ENCODE data around the gene SLC9A4.
A peak's percentile ranks its signal among the peaks of the same experiment; 100 is the strongest.

SLC9A4 gene

DNA sequence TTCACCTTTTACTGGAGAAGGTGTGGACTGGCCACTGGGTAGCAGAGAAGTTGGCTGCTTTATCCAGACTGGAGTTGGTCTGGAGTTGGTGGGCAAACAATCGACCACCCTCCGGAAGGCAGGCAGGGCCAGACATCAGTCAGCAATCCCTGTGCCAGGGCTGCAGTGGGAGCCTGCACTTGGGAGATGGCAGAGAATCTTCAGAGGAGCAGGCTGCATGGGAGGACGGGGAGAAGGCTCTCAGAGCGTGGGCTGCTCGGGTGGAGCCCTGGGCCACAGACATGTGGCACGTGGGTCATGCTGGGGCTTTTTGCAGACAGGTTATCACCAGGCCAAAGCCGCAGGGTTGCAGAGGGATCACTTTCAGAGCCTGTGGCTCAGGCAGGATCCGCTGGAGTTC, 29.6 kb downstream of the SLC9A4 start:
- Mint-ChIP-seq H3K4me3 (no peak overlapping the region), H3K27me3 (peaks cover 14% of the 10 kb centered on the region), H3K36me3 (ENCODE audit: low read depth) (no peaks in the 10 kb centered on the region), H3K9me3 (no peaks in the 10 kb centered on the region), H3K27ac (no peak overlapping the region), H3K4me1 (peaks cover 5% of the 10 kb centered on the region)
- no peak for DNase-seq
- ATAC-seq, result no peak

DNA sequence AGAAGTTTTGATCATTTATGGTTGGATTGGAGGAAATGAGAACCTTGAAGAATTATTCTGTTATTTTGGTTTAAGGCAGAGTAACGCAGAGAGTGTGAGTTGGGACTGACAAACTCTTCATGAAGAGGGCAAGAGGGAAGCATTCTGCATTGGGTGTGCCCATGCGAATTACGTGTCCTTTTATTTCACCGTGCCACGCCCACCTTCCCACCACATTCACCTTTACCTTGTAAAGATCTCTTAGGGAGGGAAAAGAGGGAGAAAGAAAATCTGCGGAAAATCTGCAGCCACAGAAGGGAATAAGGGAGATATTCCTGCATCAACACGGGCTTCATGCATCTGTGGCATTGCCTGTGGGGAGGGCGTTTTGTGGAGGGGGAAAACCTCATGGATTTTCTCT, 31.8 kb downstream of the SLC9A4 start:
- no peak for DNase-seq
- Mint-ChIP-seq H3K4me3 (no peak overlapping the region), H3K9me3 (no peaks in the 10 kb centered on the region), H3K36me3 (ENCODE audit: low read depth) (no peaks in the 10 kb centered on the region), H3K27me3 (peaks cover 21% of the 10 kb centered on the region), H3K4me1 (peaks cover 11% of the 10 kb centered on the region), H3K27ac (no peak overlapping the region)
- no peak for ATAC-seq

DNA sequence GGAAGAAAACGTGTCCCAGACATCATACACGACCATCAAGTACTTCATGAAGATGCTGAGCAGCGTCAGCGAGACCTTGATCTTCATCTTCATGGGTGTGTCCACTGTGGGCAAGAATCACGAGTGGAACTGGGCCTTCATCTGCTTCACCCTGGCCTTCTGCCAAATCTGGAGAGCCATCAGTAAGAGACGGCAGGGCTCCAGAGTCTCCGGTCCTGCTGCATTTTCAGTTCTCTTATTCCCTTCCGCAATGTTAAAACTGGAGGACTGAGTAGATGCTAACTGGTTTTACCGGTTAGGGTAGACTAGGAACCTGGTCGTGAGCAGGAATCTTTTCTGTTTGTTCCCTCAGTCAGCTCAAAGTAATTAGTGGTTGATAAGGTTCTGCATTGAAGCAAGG, 32.3 kb downstream of the SLC9A4 start:
- ATAC-seq (no peak), DNase-seq (no peak)
- Mint-ChIP-seq H3K36me3 (ENCODE audit: low read depth) (no peaks in the 10 kb centered on the region), H3K4me1 (peaks cover 13% of the 10 kb centered on the region), H3K27ac (no peak overlapping the region), H3K27me3 (peaks cover 21% of the 10 kb centered on the region), H3K4me3 (no peak overlapping the region), H3K9me3 (no peaks in the 10 kb centered on the region)

DNA sequence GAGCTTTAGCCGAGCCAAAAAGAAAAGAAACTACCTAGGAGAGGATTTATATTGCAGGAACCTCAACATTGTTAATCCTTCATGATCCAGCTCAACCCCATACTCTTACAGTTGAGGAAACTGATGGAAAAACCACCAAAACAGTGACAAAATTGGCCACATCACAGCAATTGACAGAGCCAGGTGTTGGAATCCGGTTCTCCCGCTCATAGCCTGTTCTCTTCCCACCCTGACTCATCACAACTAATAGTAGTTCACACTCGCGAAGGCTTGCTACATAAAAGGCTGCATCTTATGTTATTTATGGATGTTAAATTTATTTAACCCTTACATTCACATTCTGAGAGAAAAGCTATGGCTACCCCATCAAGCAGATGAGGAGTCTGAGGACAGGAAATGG, 33.7 kb downstream of the SLC9A4 start:
- H3K27me3 Mint-ChIP-seq, result peaks cover 25% of the 10 kb centered on the region
- no peak overlapping the region for H3K4me3 Mint-ChIP-seq
- ATAC-seq, result no peak
- no peak overlapping the region for H3K27ac Mint-ChIP-seq
- no peak for DNase-seq
- H3K4me1 Mint-ChIP-seq, result peaks cover 13% of the 10 kb centered on the region
- H3K9me3 Mint-ChIP-seq, result no peaks in the 10 kb centered on the region
- no peaks in the 10 kb centered on the region for H3K36me3 Mint-ChIP-seq (ENCODE audit: low read depth)

DNA sequence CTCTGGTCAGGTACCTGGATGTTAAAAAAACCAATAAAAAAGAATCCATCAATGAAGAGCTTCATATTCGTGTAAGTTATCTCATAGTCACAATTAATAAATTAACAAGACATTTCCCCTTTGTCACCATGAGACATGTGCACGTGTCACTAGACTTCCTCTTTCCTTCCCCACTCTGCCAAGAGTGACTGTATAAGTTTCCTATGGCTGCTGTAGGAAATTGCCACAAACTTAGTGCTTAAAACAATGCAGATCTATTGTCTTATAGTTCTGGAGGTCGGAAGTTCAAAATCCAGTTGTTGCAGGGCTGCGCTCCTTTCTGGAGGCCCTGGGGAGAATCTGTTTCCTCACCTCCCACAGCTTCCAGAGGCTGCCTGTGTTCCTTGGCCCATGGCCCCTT, 35.8 kb downstream of the SLC9A4 start:
- Mint-ChIP-seq H3K27me3 (peaks cover 18% of the 10 kb centered on the region), H3K9me3 (no peaks in the 10 kb centered on the region), H3K36me3 (ENCODE audit: low read depth) (no peaks in the 10 kb centered on the region), H3K4me1 (peaks cover 14% of the 10 kb centered on the region), H3K27ac (no peak overlapping the region), H3K4me3 (no peak overlapping the region)
- DNase-seq, result no peak
- no peak for ATAC-seq

DNA sequence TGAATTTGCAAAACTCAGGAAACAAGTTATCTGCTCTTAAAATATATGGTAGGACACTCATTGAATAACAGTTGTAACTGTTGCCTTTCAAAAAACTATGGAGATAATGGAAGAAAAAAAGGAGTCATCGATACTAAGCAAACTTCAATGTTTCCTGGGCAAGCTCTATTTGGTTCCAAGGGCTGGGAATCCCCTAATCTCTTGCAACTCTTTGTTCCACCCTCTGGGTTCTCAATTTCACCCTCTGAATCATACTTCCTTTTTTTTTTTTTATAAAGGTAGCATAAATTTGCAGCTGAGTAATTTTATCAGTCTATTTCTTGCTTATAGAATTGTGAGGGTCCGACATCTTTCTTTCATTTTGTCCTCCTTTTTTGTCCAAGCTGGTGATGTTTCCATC, 36.7 kb downstream of the SLC9A4 start:
- H3K4me1 Mint-ChIP-seq, result peaks cover 16% of the 10 kb centered on the region

DNA sequence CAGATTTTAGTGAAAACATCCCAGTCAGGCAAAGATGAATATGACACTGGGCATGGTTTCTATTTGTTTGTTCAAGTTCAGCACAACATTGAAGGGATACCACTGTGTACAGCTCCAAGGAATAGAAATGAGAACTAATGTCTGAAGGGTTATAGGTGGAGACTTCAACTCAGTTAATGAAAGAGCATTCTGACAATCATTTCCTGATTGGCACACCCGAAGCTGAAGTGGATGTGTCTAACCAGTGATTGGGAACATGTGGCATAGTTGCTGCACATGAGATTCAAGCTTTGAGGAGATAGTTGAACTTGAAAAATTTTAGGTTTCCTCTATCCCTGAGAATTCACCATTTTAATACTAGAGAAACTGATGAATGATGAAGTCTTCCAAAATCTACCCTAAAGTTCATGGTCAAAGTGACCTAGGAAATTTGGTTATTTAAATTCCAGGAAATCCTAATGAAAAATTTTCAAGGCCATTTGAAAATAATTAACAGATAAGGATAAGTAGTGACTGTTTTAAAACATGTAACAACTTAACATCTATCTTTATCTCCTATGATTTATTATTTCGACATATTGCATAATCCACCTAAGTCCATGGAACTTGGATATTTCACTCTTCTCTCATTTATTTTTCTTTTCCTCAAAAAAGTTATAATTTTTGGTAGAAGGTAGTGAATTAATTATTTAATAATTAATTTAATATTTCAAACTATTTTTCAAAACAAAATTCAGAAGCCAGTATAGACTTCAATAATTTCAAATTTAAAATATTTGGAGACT, 38.0 kb downstream of the SLC9A4 start:
- no peaks in the 10 kb centered on the region for H3K36me3 Mint-ChIP-seq (ENCODE audit: low read depth)

More for the DNA sequence above, 36.7 kb downstream of the SLC9A4 start:
- H3K27me3 Mint-ChIP-seq, result peaks cover 18% of the 10 kb centered on the region
- DNase-seq, result no peak
- H3K9me3 Mint-ChIP-seq, result no peaks in the 10 kb centered on the region
- ATAC-seq, result peak; percentile 76
- H3K4me3 Mint-ChIP-seq, result no peak overlapping the region
- no peak overlapping the region for H3K27ac Mint-ChIP-seq
- no peaks in the 10 kb centered on the region for H3K36me3 Mint-ChIP-seq (ENCODE audit: low read depth)

DNA sequence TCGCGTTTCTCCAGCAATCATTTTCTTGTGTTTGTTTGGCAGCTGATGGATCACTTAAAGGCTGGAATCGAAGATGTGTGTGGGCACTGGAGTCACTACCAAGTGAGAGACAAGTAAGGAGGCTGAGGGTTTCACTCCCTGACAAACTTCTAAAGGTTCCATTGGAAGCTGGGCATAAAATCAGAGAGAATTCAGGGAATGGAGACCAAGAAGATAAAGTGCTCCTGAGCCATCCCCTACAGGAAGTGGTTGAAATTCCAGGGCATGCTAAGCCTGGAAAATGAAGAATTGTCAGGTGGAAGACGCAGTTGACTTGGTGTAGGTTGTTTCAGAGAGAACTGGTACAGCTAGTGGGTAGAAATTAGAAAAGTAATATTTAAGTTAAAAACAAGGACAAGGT, 39.1 kb downstream of the SLC9A4 start:
- no peak overlapping the region for H3K4me3 Mint-ChIP-seq
- H3K36me3 Mint-ChIP-seq (ENCODE audit: low read depth), result no peaks in the 10 kb centered on the region
- H3K9me3 Mint-ChIP-seq, result no peaks in the 10 kb centered on the region
- peaks cover 16% of the 10 kb centered on the region for H3K4me1 Mint-ChIP-seq
- no peak overlapping the region for H3K27ac Mint-ChIP-seq
- no peak for ATAC-seq
- DNase-seq, result no peak
- H3K27me3 Mint-ChIP-seq, result peaks cover 12% of the 10 kb centered on the region

More for the DNA sequence above, 38.0 kb downstream of the SLC9A4 start:
- Mint-ChIP-seq H3K27ac (no peak overlapping the region), H3K4me1 (peaks cover 16% of the 10 kb centered on the region), H3K9me3 (no peaks in the 10 kb centered on the region), H3K27me3 (peaks cover 18% of the 10 kb centered on the region), H3K4me3 (no peak overlapping the region)
- ATAC-seq (no peak), DNase-seq (no peak)

DNA sequence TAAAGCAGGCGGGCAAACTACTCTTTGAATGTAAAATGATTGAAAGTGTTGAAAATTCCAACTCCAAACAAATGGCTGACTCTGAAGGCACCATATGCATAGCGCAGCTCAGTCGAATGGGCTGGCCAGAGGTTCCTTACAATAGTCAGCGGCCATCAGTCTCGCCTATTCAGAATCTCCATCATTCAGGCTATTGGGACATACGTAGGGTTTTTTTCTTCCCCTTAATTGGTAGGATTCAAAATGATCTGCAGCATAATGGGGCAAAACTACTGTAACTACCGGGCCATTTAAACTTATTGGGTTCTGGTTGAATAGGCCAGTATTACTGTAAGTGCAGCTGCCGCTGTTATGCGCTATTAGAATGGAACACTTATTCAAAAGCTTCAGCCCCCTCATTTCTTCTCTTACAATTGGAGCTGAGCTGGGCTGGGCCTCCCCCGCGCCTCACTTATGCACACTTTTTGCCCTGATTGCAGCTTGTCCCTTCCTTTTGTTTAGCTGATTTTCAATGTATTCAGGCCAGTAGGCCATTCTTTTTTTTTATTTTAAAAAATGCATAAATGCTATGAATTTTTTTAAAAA, 40.4 kb downstream of the SLC9A4 start:
- peaks cover 10% of the 10 kb centered on the region for H3K27me3 Mint-ChIP-seq
- no peaks in the 10 kb centered on the region for H3K36me3 Mint-ChIP-seq (ENCODE audit: low read depth)
- no peak for DNase-seq
- peaks cover 16% of the 10 kb centered on the region for H3K4me1 Mint-ChIP-seq
- H3K4me3 Mint-ChIP-seq, result no peak overlapping the region
- ATAC-seq, result no peak
- H3K9me3 Mint-ChIP-seq, result no peaks in the 10 kb centered on the region
- H3K27ac Mint-ChIP-seq, result no peak overlapping the region

DNA sequence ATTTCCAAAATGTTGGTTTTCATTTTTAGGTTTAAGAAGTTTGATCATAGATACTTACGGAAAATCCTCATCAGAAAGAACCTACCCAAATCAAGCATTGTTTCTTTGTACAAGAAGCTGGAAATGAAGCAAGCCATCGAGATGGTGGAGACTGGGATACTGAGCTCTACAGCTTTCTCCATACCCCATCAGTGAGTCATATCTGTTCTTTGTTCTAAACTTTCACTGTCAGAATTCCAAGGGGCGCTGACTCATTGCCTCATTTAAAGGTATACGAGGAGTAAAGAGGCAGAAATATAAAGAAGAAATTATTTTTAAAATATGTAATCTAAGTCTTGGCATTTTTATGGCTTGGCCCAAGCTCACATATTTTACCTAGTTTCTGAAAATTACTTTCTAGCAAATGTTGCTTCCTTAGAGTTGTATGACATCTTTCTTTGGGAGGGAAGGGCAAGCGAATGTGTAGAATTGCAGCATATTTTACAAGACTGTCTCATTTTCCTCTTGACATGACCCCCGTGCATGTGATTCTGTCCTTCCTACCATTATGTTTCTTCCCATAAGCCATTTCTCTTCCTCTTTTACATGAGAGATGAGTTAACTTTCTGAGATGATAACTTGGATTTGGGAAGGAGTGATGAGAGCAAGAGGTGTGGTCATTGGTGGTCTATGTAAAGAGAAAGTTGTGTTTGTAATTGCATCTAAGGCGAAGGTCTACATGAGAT, 41.2 kb downstream of the SLC9A4 start:
- no peak overlapping the region for H3K4me3 Mint-ChIP-seq

DNA sequence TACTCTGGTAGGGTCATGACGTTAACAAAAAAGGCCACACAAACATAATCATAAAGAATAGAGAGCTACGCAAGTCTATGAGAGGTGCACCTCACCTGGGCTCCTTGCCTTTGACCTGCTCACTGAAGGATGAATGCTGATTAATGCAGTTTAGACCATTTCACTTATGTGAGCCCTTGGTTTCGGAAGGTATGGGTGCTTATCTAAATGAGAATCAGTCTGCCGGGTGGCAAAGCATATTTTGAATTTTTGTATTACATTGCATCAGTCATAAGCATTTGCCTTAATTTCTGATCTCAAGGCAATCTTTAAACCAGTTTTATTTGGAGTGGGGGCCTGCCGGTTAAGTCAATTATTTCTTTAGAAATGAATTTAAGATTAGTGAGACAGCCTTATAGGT, 42.8 kb downstream of the SLC9A4 start:
- Mint-ChIP-seq H3K36me3 (ENCODE audit: low read depth) (no peaks in the 10 kb centered on the region), H3K27me3 (peaks cover 2% of the 10 kb centered on the region), H3K27ac (no peak overlapping the region), H3K4me1 (peaks cover 3% of the 10 kb centered on the region), H3K4me3 (no peak overlapping the region), H3K9me3 (no peaks in the 10 kb centered on the region)
- DNase-seq (no peak), ATAC-seq (no peak)

More for the DNA sequence above, 41.2 kb downstream of the SLC9A4 start:
- H3K36me3 Mint-ChIP-seq (ENCODE audit: low read depth), result no peaks in the 10 kb centered on the region
- peaks cover 12% of the 10 kb centered on the region for H3K4me1 Mint-ChIP-seq
- no peak for ATAC-seq
- H3K27me3 Mint-ChIP-seq, result peaks cover 9% of the 10 kb centered on the region
- H3K27ac Mint-ChIP-seq, result no peak overlapping the region
- DNase-seq, result no peak
- no peaks in the 10 kb centered on the region for H3K9me3 Mint-ChIP-seq

DNA sequence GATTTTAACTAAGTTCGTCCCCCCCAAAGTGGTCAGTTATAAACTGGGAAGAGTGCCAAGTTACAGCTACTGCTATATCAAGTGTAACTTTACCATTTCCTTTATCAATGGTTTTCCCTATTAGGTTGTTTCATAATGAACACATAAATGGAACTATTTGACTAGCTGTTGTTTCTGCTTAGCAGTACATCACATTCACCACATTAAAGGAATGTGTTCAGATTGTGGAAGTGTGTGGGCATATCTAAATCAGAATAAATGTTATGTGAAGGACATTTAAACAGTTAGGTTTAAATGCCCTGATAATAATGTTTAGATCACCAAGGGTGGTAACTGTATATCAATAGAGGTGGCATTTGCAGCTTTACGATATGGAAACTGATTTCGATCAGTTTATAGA, 45.1 kb downstream of the SLC9A4 start:
- Mint-ChIP-seq H3K27ac (no peak overlapping the region), H3K4me3 (no peak overlapping the region), H3K9me3 (no peaks in the 10 kb centered on the region), H3K36me3 (ENCODE audit: low read depth) (no peaks in the 10 kb centered on the region), H3K27me3 (peaks cover 2% of the 10 kb centered on the region), H3K4me1 (peaks cover 3% of the 10 kb centered on the region)
- DNase-seq, result no peak
- ATAC-seq, result no peak

DNA sequence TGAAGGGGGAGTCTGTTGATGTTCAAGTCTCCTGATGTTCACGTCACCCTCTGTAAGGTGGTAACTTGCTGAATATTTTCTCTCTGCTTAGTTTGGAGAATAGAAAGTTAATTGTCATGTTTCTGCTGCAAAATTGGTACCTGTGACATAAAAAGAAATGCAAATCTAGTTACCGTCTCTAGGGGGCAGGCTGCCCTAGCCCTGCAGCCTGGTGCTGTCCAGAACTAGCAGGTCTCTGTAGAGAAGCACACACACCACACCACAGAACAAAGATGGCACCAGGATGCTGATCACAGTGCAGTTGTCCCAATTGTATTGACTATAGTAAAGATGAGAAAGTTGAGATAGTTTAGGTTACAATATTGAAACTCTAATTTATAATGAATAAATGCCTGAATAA, 47.0 kb downstream of the SLC9A4 start:
- no peak overlapping the region for H3K4me3 Mint-ChIP-seq

DNA sequence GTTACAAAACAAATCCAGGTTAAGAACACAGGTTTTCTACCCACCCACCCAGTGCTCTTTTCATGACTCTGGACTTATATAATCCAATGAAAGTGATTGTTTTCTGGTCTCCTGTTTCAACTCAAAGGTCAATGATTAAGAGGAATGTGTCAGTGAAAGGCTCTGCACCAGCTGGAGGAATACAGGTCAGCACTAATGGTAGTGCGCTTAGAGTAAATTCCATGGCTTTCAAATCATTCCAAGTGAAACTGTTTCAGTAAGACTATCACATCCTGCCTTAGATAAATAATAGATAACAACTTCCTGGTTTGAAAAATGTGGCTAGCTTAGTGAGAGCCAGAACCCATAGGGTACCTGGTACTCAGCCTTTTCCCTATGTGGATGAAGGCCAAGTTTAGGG, 47.8 kb downstream of the SLC9A4 start:
- DNase-seq (no peak), ATAC-seq (no peak)
- H3K9me3 Mint-ChIP-seq, result no peaks in the 10 kb centered on the region
- no peak overlapping the region for H3K27ac Mint-ChIP-seq
- peaks cover 2% of the 10 kb centered on the region for H3K27me3 Mint-ChIP-seq
- no peaks in the 10 kb centered on the region for H3K36me3 Mint-ChIP-seq (ENCODE audit: low read depth)
- no peaks in the 10 kb centered on the region for H3K4me1 Mint-ChIP-seq
- no peak overlapping the region for H3K4me3 Mint-ChIP-seq

More for the DNA sequence above, 47.0 kb downstream of the SLC9A4 start:
- Mint-ChIP-seq H3K4me1 (no peaks in the 10 kb centered on the region), H3K27ac (no peak overlapping the region), H3K9me3 (no peaks in the 10 kb centered on the region), H3K36me3 (ENCODE audit: low read depth) (no peaks in the 10 kb centered on the region), H3K27me3 (peaks cover 2% of the 10 kb centered on the region)
- peak; percentile 18 for DNase-seq
- peak; percentile 59 for ATAC-seq

DNA sequence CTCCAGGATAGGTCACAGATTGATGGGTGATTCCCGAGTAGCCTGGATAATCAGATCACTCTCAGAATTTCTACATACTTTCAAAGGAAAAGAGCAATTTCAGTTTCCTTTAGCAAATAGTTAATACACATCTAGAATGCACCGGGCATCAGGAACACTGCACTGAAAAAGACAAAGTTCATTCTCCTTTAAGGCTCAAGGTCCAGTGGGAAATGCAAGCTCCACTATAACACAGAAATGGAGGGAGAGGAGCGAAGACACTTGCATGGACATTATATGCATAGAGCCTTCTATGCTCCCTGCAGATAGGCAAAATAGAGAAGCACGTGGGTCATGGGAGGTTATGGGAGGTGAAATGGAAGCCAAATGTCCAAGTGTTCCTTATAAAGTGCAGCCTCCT, 49.1 kb downstream of the SLC9A4 start:
- Mint-ChIP-seq H3K27ac (no peak overlapping the region), H3K27me3 (peaks cover 4% of the 10 kb centered on the region), H3K36me3 (ENCODE audit: low read depth) (no peaks in the 10 kb centered on the region), H3K4me1 (no peaks in the 10 kb centered on the region), H3K4me3 (no peak overlapping the region), H3K9me3 (no peaks in the 10 kb centered on the region)
- ATAC-seq, result no peak
- DNase-seq, result no peak

Data from activated naive CD8-positive, alpha-beta T cell treated with anti-CD3 and anti-CD28 coated beads, Interleukin-2, amount 50 U/mL, for 24 hours (primary cell).